Skin epidermis (tissue), 12 donors: ENCODE results near the gene NDUFA6.
A peak's percentile ranks its signal among the peaks of the same experiment; 100 is the strongest.

Experiments used
- H3K27ac ChIP-seq, 21 experiments: fragments of 200-600 bp; sonication (generic) in 11 of 21; one replicate each; pipeline ENCODE4 v1.5.0; 2020; ENCODE audit warnings: mild to moderate bottlenecking in 3 of 21, inconsistent platforms in 2 of 21, moderate library complexity in 2 of 21
- H3K4me3 ChIP-seq, 7 experiments: fragments of 200-600 bp; sonication (generic) in 2 of 7; one replicate each; pipeline ENCODE4 v1.5.0; 2020; ENCODE audit warnings: inconsistent platforms in 2 of 7, mild to moderate bottlenecking in 2 of 7, moderate library complexity in 1 of 7

NDUFA6 gene

DNA sequence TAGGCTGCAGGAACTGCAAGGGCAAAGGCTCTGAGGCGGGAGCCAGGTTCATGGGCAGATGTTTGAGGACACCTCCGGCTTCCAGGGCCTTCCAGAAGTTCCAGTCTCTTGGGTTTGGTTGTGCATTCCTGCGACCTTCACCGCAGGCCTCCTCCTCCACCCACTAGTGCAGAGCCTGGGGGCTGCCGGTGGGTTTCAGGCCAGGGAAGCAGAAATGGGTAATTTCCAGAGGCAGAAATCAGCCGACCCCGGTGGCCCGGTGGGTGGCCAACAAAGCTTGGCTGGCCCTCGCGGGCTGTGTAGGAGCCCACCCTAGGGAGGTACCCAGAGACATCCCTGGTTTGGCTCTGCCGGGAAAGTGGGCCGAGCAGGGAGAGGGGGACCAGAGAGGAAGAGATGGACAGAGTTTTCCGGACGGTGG is 16.9 kb downstream of the NDUFA6 start:
- H3K27ac ChIP-seq = peak overlapping the region in 20 of 21 experiments; percentile 78 to 99 (median 96)

DNA sequence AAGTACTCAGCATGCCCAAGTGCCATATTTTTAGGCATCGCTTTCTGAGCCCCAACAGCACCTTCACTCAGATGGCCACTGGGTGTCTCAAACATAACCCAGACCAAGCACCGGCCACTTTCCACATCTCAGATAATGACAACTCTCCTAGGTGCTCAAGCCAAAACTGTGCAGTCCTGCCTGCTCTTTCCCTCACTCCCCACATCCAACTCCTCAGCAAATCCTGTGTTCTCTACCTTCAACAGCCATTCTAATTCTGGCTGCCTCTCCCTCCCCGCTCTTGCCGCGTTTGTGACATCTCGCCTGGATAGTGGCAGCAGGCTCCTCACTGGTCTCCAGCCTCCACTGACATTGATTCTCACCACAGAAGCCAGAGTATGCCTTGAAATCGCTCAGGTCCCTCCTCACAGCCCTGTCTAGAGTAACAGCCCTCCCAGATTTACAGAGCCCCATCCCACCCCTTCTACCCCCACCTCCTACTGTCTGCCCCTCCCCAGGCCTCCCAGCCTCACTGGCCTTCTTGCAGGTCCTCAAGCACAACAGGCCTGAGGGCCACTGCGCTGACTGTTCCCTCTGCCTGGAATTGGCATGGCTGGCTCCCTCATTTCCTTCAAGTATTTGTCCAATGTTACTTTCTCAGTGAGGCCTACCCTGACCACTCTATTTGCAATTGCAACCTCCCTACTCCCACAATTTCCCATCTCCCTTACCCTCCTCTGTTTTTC is 17.8 kb downstream of the NDUFA6 start:
- Histone ChIP-seq H3K4me3 (no peak overlapping the region), H3K27ac (peak overlapping the region in 2 of 21 experiments; percentile 97 to 99)

More for the DNA sequence above, 16.9 kb downstream of the NDUFA6 start:
- peak overlapping the region; percentile 45 to 66 (median 61) for H3K4me3 ChIP-seq

- peak overlapping the region in 6 of 7 experiments; percentile 40 to 70 (median 62) for H3K4me3 ChIP-seq
- peak overlapping the region in 19 of 21 experiments; percentile 55 to 91 (median 82) for H3K27ac ChIP-seq
These were observed 19.1 kb downstream of the NDUFA6 start for GRCh38 chr22:42071508-42071907.

DNA sequence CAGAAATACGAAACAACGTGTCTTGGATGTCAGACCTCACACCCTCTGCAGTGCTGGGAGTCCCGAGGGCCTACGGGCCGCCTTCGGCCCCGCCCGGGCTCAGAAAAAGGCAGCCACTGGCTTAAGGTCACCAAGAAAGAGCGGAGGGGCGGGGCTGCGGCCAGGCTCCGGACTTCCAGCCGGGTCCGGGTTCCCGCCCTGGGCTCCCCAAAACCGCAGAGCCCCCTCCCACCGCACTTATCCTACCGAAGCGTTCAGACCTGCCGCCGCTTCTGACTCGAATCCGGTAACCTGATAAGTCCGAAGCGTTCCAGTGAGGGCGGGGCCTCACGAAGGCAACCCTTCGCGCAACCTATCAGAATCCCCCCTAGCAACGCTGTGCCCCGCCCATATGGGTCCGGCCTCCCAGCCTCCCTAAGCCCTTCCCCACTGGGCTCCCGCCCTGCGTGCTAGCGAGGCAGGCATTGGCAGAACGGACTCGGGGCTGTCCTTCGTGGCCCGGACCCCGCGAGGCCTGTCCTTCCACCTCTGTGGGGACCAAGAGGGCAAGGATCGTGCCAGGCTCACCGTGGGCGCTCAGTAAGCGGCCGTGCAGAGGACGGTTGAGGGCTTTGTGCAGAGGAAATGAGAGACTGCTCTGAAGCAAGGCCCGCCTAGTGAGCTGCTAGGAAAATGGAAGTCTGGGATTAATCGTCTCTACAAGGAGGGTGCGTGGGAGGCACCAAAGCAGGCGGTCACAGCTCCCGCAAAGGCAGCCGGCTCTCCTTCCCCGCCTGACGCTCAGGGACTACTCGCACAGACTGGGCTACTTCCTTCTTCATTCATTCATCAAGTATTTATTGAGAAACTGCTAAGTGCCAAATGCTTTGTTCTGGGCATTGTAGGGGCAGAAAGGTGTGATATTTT is 19.8 kb downstream of the NDUFA6 start, which contains the start of gene NAGA:
Gene NAGA (minus strand): TSS at position 296 of the 906 bp plus-strand sequence. CDS start 515 bp downstream, outside the sequence.
- H3K4me3 ChIP-seq = peak within 1 kb of the TSS; percentile 40 to 70 (median 61)
- peak within 1 kb of the TSS in 20 of 21 experiments; percentile 55 to 91 (median 82) for H3K27ac ChIP-seq

GRCh38 chr22:42069801-42070516 is 20.6 kb downstream of the NDUFA6 start:
- Histone ChIP-seq H3K4me3 (peak overlapping the region; percentile 40 to 70 (median 61)), H3K27ac (peak overlapping the region in 20 of 21 experiments; percentile 54 to 91 (median 82))

DNA sequence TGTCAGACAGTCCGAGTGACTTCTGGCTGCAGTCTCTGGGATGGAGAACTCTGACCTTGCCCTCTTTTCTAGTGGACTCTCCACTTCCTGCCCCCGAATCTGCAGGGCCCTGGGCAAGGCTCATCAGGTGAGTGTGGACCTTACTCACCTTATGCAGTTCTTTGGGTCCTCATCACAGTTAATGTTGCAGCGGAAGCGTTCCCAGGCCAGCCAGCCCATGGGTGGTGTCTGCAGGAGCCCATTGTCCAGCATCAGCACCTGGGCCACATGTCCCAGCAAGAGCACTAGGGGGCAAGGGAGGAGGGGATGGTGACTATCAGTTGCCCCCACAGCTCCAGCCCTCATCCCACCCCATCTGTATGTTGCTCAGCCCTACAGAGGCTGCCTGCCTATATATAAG is 22.3 kb downstream of the NDUFA6 start:
- Histone ChIP-seq H3K27ac (no peak overlapping the region), H3K4me3 (no peak overlapping the region)

DNA sequence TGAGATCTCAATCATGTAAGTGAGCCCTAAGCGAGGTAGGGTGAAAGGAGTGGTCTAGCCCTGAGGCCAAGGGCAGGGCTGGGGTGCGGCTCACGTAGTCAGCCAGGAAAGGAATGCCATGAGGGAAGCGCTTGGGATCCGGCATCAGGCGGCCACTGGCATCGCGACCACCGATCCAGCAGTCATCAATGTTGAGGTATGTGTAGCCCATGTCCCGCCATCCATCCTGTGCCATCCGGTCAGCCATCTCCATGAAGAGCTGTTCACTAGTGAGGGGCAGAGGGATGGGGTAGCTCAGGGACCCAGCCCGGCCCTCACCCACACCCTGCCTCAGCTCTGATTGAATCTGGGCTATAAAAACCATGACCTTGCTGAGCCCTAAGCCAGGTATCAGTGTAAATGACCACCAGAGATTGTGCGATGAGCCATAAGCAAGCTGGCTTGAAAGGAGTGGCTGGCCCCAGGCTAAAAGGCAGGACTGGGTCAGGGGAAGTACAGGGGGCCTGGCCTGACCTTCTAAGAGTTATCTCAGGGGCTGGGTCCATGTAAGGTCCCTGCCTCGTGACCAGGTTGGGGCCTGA is 22.8 kb downstream of the NDUFA6 start:
- no peak overlapping the region for H3K27ac ChIP-seq
- H3K4me3 ChIP-seq = no peak overlapping the region

DNA sequence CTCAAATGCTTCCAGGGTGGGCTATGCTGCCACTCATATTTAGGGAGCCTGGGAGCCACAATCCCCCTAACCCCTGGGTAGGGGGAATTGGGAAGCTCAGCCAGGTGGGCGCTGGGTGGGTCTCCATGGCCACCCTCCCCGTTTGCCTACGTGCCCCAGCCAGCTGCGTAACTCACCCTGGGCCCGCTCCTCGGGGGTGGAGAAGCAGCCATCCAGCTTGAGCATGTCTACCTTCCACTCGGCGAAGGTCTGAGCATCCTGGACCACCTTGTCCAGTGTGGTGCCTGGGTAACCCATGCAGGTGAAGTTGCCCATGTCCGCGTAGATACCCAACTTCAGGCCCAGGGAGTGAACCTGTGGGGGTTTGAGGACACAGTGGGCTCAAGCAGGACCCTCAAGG is 23.6 kb downstream of the NDUFA6 start:
- Histone ChIP-seq H3K4me3 (no peak overlapping the region), H3K27ac (no peak overlapping the region)

DNA sequence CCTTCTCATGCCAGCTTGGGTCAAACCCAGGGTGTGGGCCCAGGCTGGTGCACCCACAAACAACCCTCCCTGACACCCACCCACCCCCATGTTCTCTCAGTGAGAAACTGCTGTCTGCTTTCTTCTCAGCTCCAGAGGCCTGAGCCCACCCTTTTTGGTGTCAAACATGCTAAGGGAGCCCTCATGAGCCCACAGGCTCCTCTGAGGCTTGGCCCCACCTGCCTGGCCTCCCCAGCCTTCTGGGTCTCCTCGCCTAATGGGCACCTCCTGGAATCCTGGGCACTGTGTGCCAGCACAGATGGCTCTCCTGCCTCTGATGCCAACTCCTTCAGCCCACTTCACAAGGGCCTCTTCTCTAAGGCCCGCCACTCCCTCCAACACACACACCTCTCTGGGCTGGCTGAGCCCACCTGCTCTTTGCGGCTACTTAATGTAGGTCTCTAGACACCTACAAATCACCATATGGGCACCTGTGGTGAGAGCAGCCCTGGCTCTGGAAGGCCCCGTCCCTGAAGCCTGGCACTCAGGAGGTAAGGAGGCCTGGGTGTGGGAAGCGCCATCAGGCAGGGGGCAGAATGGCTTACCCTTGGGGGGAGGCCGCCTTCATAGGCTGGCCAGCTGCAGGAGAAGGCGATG is 24.3 kb downstream of the NDUFA6 start:
- Histone ChIP-seq H3K4me3 (no peak overlapping the region), H3K27ac (no peak overlapping the region)

GRCh38 chr22:42065438-42066125 is 25.0 kb downstream of the NDUFA6 start:
- H3K27ac ChIP-seq = no peak overlapping the region
- H3K4me3 ChIP-seq = no peak overlapping the region

- H3K27ac ChIP-seq = no peak overlapping the region
- no peak overlapping the region for H3K4me3 ChIP-seq
These were observed 25.9 kb downstream of the NDUFA6 start for GRCh38 chr22:42064629-42065028.

DNA sequence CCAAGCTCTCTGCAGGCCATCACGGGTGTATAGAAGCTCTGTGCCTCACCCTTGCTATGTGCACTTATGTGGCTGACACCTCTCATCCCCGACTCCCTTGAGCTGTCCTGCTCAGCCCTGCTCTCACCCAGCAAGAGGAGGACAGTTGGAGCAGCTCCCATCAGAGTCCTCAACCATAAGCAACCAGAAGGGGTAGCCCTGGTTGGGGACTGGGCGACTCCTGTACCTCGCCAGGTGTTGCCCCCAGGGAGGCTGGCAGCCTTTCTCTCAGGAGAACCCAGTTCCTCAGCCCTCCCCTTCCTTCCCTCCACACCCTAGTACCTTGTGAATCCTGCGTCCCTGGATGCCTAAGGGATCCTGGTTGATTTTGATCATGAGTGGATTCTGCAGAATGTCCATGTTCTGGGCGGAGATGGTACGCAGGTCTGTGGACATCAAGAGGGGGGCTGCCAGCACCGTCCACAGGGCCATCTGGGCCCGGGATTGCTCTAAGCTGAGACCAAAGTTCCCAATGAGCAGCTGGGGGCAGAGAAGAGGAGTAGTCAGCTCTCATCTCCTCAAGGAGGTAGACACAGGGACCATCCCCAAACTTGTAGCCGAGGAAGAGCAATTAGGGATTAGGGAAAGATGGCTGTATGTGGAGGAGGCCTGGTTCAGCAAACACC is 27.9 kb downstream of the NDUFA6 start:
- Histone ChIP-seq H3K4me3 (no peak overlapping the region), H3K27ac (no peak overlapping the region)

GRCh38 chr22:42061041-42061440 is 29.5 kb downstream of the NDUFA6 start:
- Histone ChIP-seq H3K27ac (no peak overlapping the region), H3K4me3 (no peak overlapping the region)

DNA sequence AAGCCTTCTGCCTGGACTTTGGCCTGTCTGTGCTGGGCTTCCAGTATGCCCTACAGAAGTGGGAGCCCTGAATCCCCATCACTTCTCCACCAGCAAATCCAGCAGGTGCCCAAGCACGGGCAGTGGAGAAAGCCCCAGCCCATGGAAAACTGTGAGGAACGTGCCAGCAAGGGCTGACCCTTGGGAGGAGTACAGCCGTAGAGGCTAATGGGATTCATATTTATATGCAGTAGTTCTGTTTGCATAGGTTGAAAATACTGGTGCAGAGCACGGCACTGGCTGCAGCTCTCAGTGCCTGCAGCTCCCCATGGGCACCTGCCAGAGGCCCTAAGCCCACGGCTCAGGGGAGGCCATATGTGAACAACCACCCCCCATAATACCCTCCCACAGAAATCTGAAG is 30.1 kb downstream of the NDUFA6 start:
- no peak overlapping the region for H3K27ac ChIP-seq

GRCh38 chr22:42056757-42057511 is 33.6 kb downstream of the NDUFA6 start:
- Histone ChIP-seq H3K4me3 (no peak overlapping the region), H3K27ac (no peak overlapping the region)

More for the DNA sequence above, 30.1 kb downstream of the NDUFA6 start:
- no peak overlapping the region for H3K4me3 ChIP-seq

DNA sequence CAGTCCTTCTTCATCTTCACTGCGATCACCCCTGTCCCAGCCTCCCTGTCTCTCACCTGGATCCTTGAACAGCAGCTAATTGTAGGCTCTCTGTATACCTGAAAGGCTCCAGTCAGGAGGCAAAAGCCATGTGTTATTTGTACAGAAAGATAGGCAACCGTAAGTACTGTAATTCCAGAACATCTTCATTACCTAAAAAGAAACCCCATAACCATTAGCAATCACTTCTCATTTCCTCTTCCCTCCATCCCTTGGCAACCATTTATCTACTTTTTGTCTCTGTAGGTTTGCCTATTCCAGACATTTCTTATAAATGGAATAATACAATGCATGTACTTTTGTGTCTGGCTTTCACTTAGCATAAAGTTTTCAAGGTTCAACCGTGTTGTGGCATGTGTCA is 37.8 kb downstream of the NDUFA6 start:
- Histone ChIP-seq H3K27ac (no peak overlapping the region), H3K4me3 (no peak overlapping the region)

- H3K4me3 ChIP-seq = no peak overlapping the region
- H3K27ac ChIP-seq = no peak overlapping the region
These were observed 39.9 kb downstream of the NDUFA6 start for GRCh38 chr22:42050641-42051180.
